Measurements from ENCODE around the gene HCFC1. TPM values are rescaled to one million over a fixed set of nuclear protein-coding genes. Genes with fewer than 3 reads are reported as not detected.

HCFC1 gene
- total RNA-seq, 1 donor from 2014 or later, result 48.4 TPM

DNA sequence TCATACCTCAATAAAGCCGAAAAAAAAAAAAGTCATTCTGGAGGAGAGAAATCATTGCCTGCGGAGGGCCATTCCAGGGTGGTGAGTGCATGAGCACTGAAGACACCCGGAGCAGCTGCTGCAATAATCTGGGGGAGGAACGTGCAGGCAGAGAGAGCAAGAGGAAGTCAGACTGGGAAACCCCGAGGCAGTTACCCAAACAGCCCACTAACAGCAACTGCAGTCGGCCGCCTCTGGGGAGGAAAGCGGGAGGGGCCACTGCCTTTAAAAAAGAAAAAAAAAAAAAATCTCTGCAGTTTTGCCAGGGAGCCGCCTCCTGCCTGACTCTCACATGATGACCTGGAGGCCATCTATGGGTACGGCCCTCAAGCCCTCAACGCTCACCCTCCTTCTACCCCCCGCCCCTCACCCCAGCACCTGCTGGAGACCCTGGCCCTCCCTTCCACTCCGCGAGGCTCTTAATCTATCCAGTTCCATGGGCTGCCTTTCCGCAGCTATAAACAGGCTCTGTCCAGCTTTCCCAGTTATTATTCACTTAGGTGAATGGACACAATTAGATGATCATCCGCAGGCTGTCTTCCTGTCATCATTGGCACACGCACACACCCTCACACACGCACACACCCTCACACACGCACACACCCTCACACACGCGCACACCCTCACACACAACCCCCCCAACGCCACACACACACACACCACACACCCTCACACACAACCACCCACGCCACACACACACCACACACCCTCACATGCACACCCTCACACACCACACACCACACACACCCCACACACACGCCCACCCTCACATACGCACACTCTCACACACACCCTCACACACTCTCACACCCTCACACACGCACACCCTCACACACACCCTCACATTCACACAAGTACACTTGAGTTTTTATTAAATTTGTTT, 70.5 kb downstream of the HCFC1 start:
- Histone ChIP-seq H3K27ac (no peak overlapping the region), H3K4me1 (peaks cover 13% of the 10 kb centered on the region), H3K4me3 (no peak overlapping the region), H3K27me3 (ENCODE audit: low read depth) (no peaks in the 10 kb centered on the region), H3K36me3 (no peaks in the 10 kb centered on the region), H3K9me3 (no peaks in the 10 kb centered on the region)
- DNase-seq, result peak; percentile 72
- intact Hi-C loops (cut with DNase I), result no loop called here
- ATAC-seq, result peak; percentile 62 to 73
- TF ChIP-seq CTCF (IDR thresholded peaks at IDR 0.05), result no peak

GRCh38 chrX:153897899-153898298, 73.7 kb downstream of the HCFC1 start:
- no peaks in the 10 kb centered on the region for H3K36me3 ChIP-seq
- no peaks in the 10 kb centered on the region for H3K4me1 ChIP-seq
- H3K4me3 ChIP-seq, result no peak overlapping the region
- no peaks in the 10 kb centered on the region for H3K9me3 ChIP-seq
- no peaks in the 10 kb centered on the region for H3K27me3 ChIP-seq (ENCODE audit: low read depth)
- ATAC-seq (no peak), DNase-seq (no peak)
- intact Hi-C loops (cut with DNase I), result no loop called here
- no peak overlapping the region for H3K27ac ChIP-seq
- no peak for TF ChIP-seq CTCF (IDR thresholded peaks at IDR 0.05)

Small RNA genes lying within 50 kb of the gene (microRNA-seq; reads per million reads assigned to microRNA genes)
- gene MIR3202-1 (ENCODE audit: borderline number of aligned reads) (not detected), gene MIR3202-2 (ENCODE audit: borderline number of aligned reads) (not detected), gene MIR718 (ENCODE audit: borderline number of aligned reads) (not detected)

Other genes with a start within 250 kb of the HCFC1 start
- 219 TPM for gene BCAP31, start 247.4 kb downstream of the HCFC1 start, total RNA-seq
- gene ABCD1, start 247.0 kb downstream of the HCFC1 start, total RNA-seq, result 14.5 TPM
- 4.6 TPM for gene PLXNB3, start 207.6 kb downstream of the HCFC1 start, total RNA-seq
- gene SRPK3, start 190.8 kb downstream of the HCFC1 start, total RNA-seq, result not detected
- gene IDH3G, start 177.4 kb downstream of the HCFC1 start, total RNA-seq, result 50.1 TPM
- gene SSR4, start 177.2 kb downstream of the HCFC1 start, total RNA-seq, result 210 TPM
- gene PDZD4, start 141.3 kb downstream of the HCFC1 start, total RNA-seq, result 8.5 TPM
- gene L1CAM, start 85.6 kb downstream of the HCFC1 start, total RNA-seq, result 1.6 TPM
- gene AVPR2, start 67.1 kb downstream of the HCFC1 start, total RNA-seq, result 1.9 TPM
- 70.7 TPM for gene ARHGAP4, start 45.6 kb downstream of the HCFC1 start, total RNA-seq
- gene NAA10, start 36.8 kb downstream of the HCFC1 start, total RNA-seq, result 69.2 TPM
- gene RENBP, start 27.2 kb downstream of the HCFC1 start, total RNA-seq, result 57.0 TPM
- gene TMEM187, start 936 bp upstream of the HCFC1 start, total RNA-seq, result 7.6 TPM
- gene IRAK1, start 48.1 kb upstream of the HCFC1 start, total RNA-seq, result 73.1 TPM
- gene MECP2, start 125.9 kb upstream of the HCFC1 start, total RNA-seq, result 57.6 TPM
- not detected for gene OPN1LW, start 172.4 kb upstream of the HCFC1 start, total RNA-seq
- gene OPN1MW, start 210.8 kb upstream of the HCFC1 start, total RNA-seq, result not detected
- gene OPN1MW2, start 247.9 kb upstream of the HCFC1 start, total RNA-seq, result not detected

All from lower lobe of right lung (tissue), 2 donors.